ENCODE measurements around the gene PHF2. TPM values are rescaled to one million over a fixed set of nuclear protein-coding genes. Genes with fewer than 3 reads are reported as not detected.

The PHF2 gene
- total RNA-seq, 1 experiment from 2014 or later, result 18.9 TPM

DNA sequence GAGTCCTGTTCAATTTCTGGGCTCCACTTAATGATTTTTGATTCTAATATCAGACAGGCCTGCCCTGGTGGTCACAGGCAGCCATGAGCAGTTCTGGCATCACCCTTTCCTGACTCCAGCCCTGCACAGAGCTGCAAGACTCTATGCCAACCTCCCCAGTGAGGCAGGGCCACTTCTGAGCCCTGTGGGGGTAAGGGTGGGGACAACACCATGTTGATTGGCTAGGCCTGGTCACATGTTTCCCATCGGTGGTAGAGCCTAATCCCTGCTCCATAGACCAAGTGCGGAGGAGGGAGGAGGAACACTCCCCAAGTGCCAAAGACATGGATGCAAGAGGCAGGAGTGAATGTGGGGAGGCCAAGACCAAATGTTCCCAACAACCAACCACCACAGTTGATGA is 134.6 kb downstream of the PHF2 start:
- no peak overlapping the region for H3K27ac Mint-ChIP-seq (ENCODE audit: low read depth, unreplicated experiment)
- POLR2A ChIA-PET, result no interaction called here
- CTCF ChIA-PET, result no interaction called here
- H3K4me3 Mint-ChIP-seq (ENCODE audit: unreplicated experiment), result no peak overlapping the region
- no peak for DNase-seq (ENCODE audit: unreplicated experiment)
- no peak for TF ChIP-seq CTCF (IDR thresholded peaks at IDR 0.05; ENCODE audit: unreplicated experiment)
- BruUV-seq (replicated peaks), result no TSS peak
- H3K36me3 Mint-ChIP-seq (ENCODE audit: insufficient read depth, unreplicated experiment), result no peaks in the 10 kb centered on the region
- H3K27me3 Mint-ChIP-seq (ENCODE audit: insufficient read depth, unreplicated experiment), result peaks cover 4% of the 10 kb centered on the region
- H3K9me3 Mint-ChIP-seq (ENCODE audit: unreplicated experiment), result peaks cover 8% of the 10 kb centered on the region
- intact Hi-C loops (cut with micrococcal nuclease), result no loop called here
- H3K4me1 Mint-ChIP-seq (ENCODE audit: insufficient read depth, unreplicated experiment), result no peaks in the 10 kb centered on the region

- H3K36me3 Mint-ChIP-seq (ENCODE audit: insufficient read depth, unreplicated experiment), result no peaks in the 10 kb centered on the region
- BruUV-seq (replicated peaks), result no TSS peak
- H3K27ac Mint-ChIP-seq (ENCODE audit: low read depth, unreplicated experiment), result no peak overlapping the region
- no peak for DNase-seq (ENCODE audit: unreplicated experiment)
- no peaks in the 10 kb centered on the region for H3K4me1 Mint-ChIP-seq (ENCODE audit: insufficient read depth, unreplicated experiment)
- ChIA-PET POLR2A (no interaction called here), CTCF (no interaction called here)
- H3K27me3 Mint-ChIP-seq (ENCODE audit: insufficient read depth, unreplicated experiment), result no peaks in the 10 kb centered on the region
- intact Hi-C loops (cut with micrococcal nuclease), result no loop called here
- H3K9me3 Mint-ChIP-seq (ENCODE audit: unreplicated experiment), result peaks cover 8% of the 10 kb centered on the region
- H3K4me3 Mint-ChIP-seq (ENCODE audit: unreplicated experiment), result no peak overlapping the region
- no peak for TF ChIP-seq CTCF (IDR thresholded peaks at IDR 0.05; ENCODE audit: unreplicated experiment)
These were observed 136.5 kb downstream of the PHF2 start for GRCh38 chr9:93712896-93713295.

GRCh38 chr9:93713716-93714115 is 137.3 kb downstream of the PHF2 start:
- BruUV-seq (replicated peaks), result no TSS peak
- intact Hi-C loops (cut with micrococcal nuclease), result no loop called here
- no peak for TF ChIP-seq CTCF (IDR thresholded peaks at IDR 0.05; ENCODE audit: unreplicated experiment)
- H3K27ac Mint-ChIP-seq (ENCODE audit: low read depth, unreplicated experiment), result no peak overlapping the region
- POLR2A ChIA-PET, result no interaction called here
- no peak overlapping the region for H3K4me3 Mint-ChIP-seq (ENCODE audit: unreplicated experiment)
- H3K27me3 Mint-ChIP-seq (ENCODE audit: insufficient read depth, unreplicated experiment), result no peaks in the 10 kb centered on the region
- H3K36me3 Mint-ChIP-seq (ENCODE audit: insufficient read depth, unreplicated experiment), result no peaks in the 10 kb centered on the region
- H3K9me3 Mint-ChIP-seq (ENCODE audit: unreplicated experiment), result peaks cover 8% of the 10 kb centered on the region
- no peaks in the 10 kb centered on the region for H3K4me1 Mint-ChIP-seq (ENCODE audit: insufficient read depth, unreplicated experiment)
- CTCF ChIA-PET, result no interaction called here
- DNase-seq (ENCODE audit: unreplicated experiment), result no peak

GRCh38 chr9:93721417-93721965 is 145.1 kb downstream of the PHF2 start:
- ChIA-PET POLR2A (no interaction called here), CTCF (no interaction called here)
- H3K4me1 Mint-ChIP-seq (ENCODE audit: insufficient read depth, unreplicated experiment), result no peaks in the 10 kb centered on the region
- H3K27ac Mint-ChIP-seq (ENCODE audit: low read depth, unreplicated experiment), result no peak overlapping the region
- no peaks in the 10 kb centered on the region for H3K36me3 Mint-ChIP-seq (ENCODE audit: insufficient read depth, unreplicated experiment)
- H3K27me3 Mint-ChIP-seq (ENCODE audit: insufficient read depth, unreplicated experiment), result no peaks in the 10 kb centered on the region
- TF ChIP-seq CTCF (IDR thresholded peaks at IDR 0.05; ENCODE audit: unreplicated experiment), result no peak
- DNase-seq (ENCODE audit: unreplicated experiment), result no peak
- intact Hi-C loops (cut with micrococcal nuclease), result no loop called here
- H3K9me3 Mint-ChIP-seq (ENCODE audit: unreplicated experiment), result no peaks in the 10 kb centered on the region
- no TSS peak for BruUV-seq (replicated peaks)
- no peak overlapping the region for H3K4me3 Mint-ChIP-seq (ENCODE audit: unreplicated experiment)

Data from MCF 10A (cell line).